HCT116 (cell line): Measurements from ENCODE around the gene PAQR3. TPM values are rescaled to one million over a fixed set of nuclear protein-coding genes. Genes with fewer than 3 reads are reported as not detected.

Experiments used
- ATAC-seq: fragments of 200-7000 bp; cut with Tn5 transposase; 2 replicates; pipeline ENCODE4 v1.9.1; 2020; ENCODE audit warnings: mild to moderate bottlenecking, moderate library complexity
- BruUV-seq: library from RNA; stranded (reverse); fragments of 400-500 nt; replicated peaks from 2 replicates; lab custom pipeline; 2021; lab: Mats Ljungman, UMichigan
- CTCF ChIA-PET: fragments of 300-600 bp; sonication (Branson Sonifier 250); formaldehyde crosslinking; loops from one replicate; lab custom pipeline; 2021; ENCODE audit warnings: antibody characterized with exemption; lab: Charles Lee
- POLR2A ChIA-PET: fragments of 300-600, 350-600 bp; sonication (Branson Sonifier 250); formaldehyde crosslinking; loops from one replicate; lab custom pipeline; 2021; ENCODE audit warnings: antibody characterized with exemption; lab: Charles Lee
- RAD21 ChIA-PET, 2 experiments: fragments of 300-600 bp; sonication (Branson Sonifier 250); formaldehyde crosslinking; loops; one replicate each; lab custom pipeline; 2023; ENCODE audit warnings: low total read pairs in 2 of 2; ENCODE audit not compliant: uncharacterized antibody in 2 of 2, unreplicated experiment in 2 of 2, low non-redundant PET in 1 of 2; lab: Charles Lee
- DNase-seq: peaks from one replicate; pipeline ENCODE4 v3.0.0-alpha.2; 2010; ENCODE audit warnings: low read depth, low spot score
- H2AFZ ChIP-seq: fragments of 200-600 bp; shearing (Covaris generic), sonication (generic); 2 replicates; pipeline ENCODE4 v1.6.1; 2017; ENCODE audit warnings: low read depth, mixed run types, mixed read lengths, antibody characterized with exemption, low read length; ENCODE audit not compliant: poor library complexity, severe bottlenecking
- H3K27ac ChIP-seq: 2 replicates; pipeline ENCODE4 v1.5.1; 2012; ENCODE audit warnings: low read depth, low read length
- H3K27me3 ChIP-seq: fragments of 200-600 bp; sonication (generic); 2 replicates; pipeline ENCODE4 v1.6.1; 2016; ENCODE audit warnings: mixed run types, low read length, mixed read lengths; ENCODE audit not compliant: insufficient read depth
- H3K36me3 ChIP-seq, 2 experiments: fragments of 200-500 bp in 1 of 2; fragments of 200-600 bp in 1 of 2; sonication (Bioruptor generic) in 1 of 2; sonication (generic) in 1 of 2; 2 replicates each; pipeline versions ENCODE4 v1.5.1 to v1.6.1; 2014 to 2016; ENCODE audit warnings: low read length in 2 of 2, inconsistent platforms in 1 of 2, mixed read lengths in 1 of 2, mixed run types in 1 of 2; ENCODE audit not compliant: insufficient read depth in 2 of 2, control insufficient read depth in 1 of 2
- H3K4me1 ChIP-seq, 2 experiments: fragments of 200-600 bp in 1 of 2; sonication (generic) in 1 of 2; 2 replicates each; pipeline versions ENCODE4 v1.5.1 to v1.6.1; 2012 to 2017; ENCODE audit warnings: low read length in 2 of 2, inconsistent platforms in 1 of 2, mild to moderate bottlenecking in 1 of 2, mixed read lengths in 1 of 2, mixed run types in 1 of 2, moderate library complexity in 1 of 2; ENCODE audit not compliant: insufficient read depth in 2 of 2, control insufficient read depth in 1 of 2
- H3K4me2 ChIP-seq: fragments of 200-600 bp; sonication (generic); 2 replicates; pipeline ENCODE4 v1.6.1; 2017; ENCODE audit warnings: mixed run types, low read length, mixed read lengths
- H3K4me3 ChIP-seq, 2 experiments: fragments of 200-600 bp in 1 of 2; sonication (generic) in 1 of 2; replicated peaks in 1 of 2; 2 replicates each; pipeline ENCODE4 v1.5.1; 2011 to 2016; ENCODE audit warnings: low read length in 2 of 2, control low read depth in 1 of 2, low read depth in 1 of 2, mild to moderate bottlenecking in 1 of 2, mixed read lengths in 1 of 2, mixed run types in 1 of 2
- H3K79me2 ChIP-seq: fragments of 200-600 bp; sonication (generic); 2 replicates; pipeline ENCODE4 v1.6.1; 2017; ENCODE audit warnings: mild to moderate bottlenecking, mixed run types, low read length, moderate library complexity, mixed read lengths; ENCODE audit not compliant: insufficient read depth
- H3K9ac ChIP-seq: fragments of 200-600 bp; sonication (generic); 2 replicates; pipeline ENCODE4 v1.6.1; 2016; ENCODE audit warnings: low read length, mixed read lengths
- H3K9me2 ChIP-seq: fragments of 200-600 bp; sonication (generic), shearing (Covaris generic); 2 replicates; pipeline ENCODE4 v1.6.1; 2017; ENCODE audit warnings: mixed run types, mild to moderate bottlenecking, moderate library complexity; ENCODE audit not compliant: insufficient read depth
- H3K9me3 ChIP-seq, 2 experiments: fragments of 200-500 bp in 1 of 2; fragments of 200-600 bp in 1 of 2; sonication (Bioruptor generic) in 1 of 2; sonication (generic) in 1 of 2; 2 replicates each; pipeline ENCODE4 v1.6.1; 2014 to 2017; ENCODE audit warnings: low read length in 2 of 2, mixed read lengths in 2 of 2, inconsistent platforms in 1 of 2, low read depth in 1 of 2, mild to moderate bottlenecking in 1 of 2, mixed run types in 1 of 2, moderate library complexity in 1 of 2; ENCODE audit not compliant: control insufficient read depth in 1 of 2, insufficient read depth in 1 of 2
- H4K20me1 ChIP-seq: fragments of 200-600 bp; sonication (generic), shearing (Covaris generic); 2 replicates; pipeline ENCODE4 v1.6.1; 2017; ENCODE audit warnings: mixed run types, mild to moderate bottlenecking, moderate library complexity; ENCODE audit not compliant: insufficient read depth
- CEBPB ChIP-seq: IDR thresholded peaks from 2 replicates; pipeline ENCODE4 v1.6.1; 2012; ENCODE audit warnings: low read depth
- EZH2 ChIP-seq: fragments of 200-600 bp; sonication (generic); IDR thresholded peaks from 2 replicates; pipeline ENCODE4 v1.6.1; 2017; ENCODE audit warnings: antibody characterized with exemption, mixed run types
- JUND ChIP-seq: IDR thresholded peaks from 2 replicates; pipeline ENCODE4 v1.6.1; 2012
- POLR2AphosphoS5 ChIP-seq: IDR thresholded peaks from 2 replicates; pipeline ENCODE4 v1.6.1; 2011; ENCODE audit warnings: mild to moderate bottlenecking, low read depth, low read length, moderate library complexity
- SIN3A ChIP-seq: IDR thresholded peaks from 2 replicates; pipeline ENCODE4 v1.6.1; 2012; ENCODE audit warnings: low read depth
- TCF7L2 ChIP-seq: IDR thresholded peaks from 2 replicates; pipeline ENCODE4 v1.7.0; 2011; ENCODE audit warnings: borderline replicate concordance, inconsistent platforms; ENCODE audit not compliant: insufficient read depth, insufficient read length; ENCODE audit errors: extremely low read depth
- YY1 ChIP-seq: IDR thresholded peaks from 2 replicates; pipeline ENCODE4 v1.6.1; 2011; ENCODE audit warnings: low read length, low read depth, moderate library complexity, mild to moderate bottlenecking; ENCODE audit not compliant: insufficient replicate concordance; ENCODE audit errors: extremely low read depth
- ZBTB33 ChIP-seq: IDR thresholded peaks from 2 replicates; pipeline ENCODE4 v1.6.1; 2011; ENCODE audit warnings: mild to moderate bottlenecking, low read length, moderate library complexity; ENCODE audit not compliant: insufficient replicate concordance; ENCODE audit errors: extremely low read depth
- ZFX ChIP-seq: fragments of 450-650 bp; IDR thresholded peaks from 2 replicates; pipeline ENCODE4 v1.6.1; 2017
- intact Hi-C: fragments of 100-400 bp; cut with micrococcal nuclease; formaldehyde crosslinking; loops from 2 replicates; pipeline ENCODE4 v1.10.0; 2022
- total RNA-seq: library from RNA; stranded (reverse); gene quantifications from one replicate; pipeline ENCODE4 v1.2.1, GENCODE V29; 2021; ENCODE audit not compliant: unreplicated experiment

PAQR3 gene
- total RNA-seq, 1 experiment from 2014 or later, result 32.3 TPM

GRCh38 chr4:78930016-78930629 lies 9.1 kb downstream of the PAQR3 start:
- RAD21 ChIA-PET, result no interaction called here
- H3K27ac ChIP-seq, result no peak overlapping the region
- intact Hi-C loops, result no loop called here
- no peak overlapping the region for H2AFZ ChIP-seq
- no peaks in the 10 kb centered on the region for H3K9me3 ChIP-seq
- H3K4me1 ChIP-seq, result no peaks in the 10 kb centered on the region
- peaks cover 10 to 24% of the 10 kb centered on the region in 2 experiments; a peak in 3 of 4 replicates for H3K36me3 ChIP-seq
- no peak for DNase-seq
- ATAC-seq, result no peak
- CTCF ChIA-PET, result no interaction called here
- POLR2A ChIA-PET, result no interaction called here
- 0 out of 2 replicates have a peak, but pooled peaks cover 3% of the 10 kb centered on the region for H3K79me2 ChIP-seq
- no peaks in the 10 kb centered on the region for H4K20me1 ChIP-seq
- H3K9me2 ChIP-seq, result no peaks in the 10 kb centered on the region
- BruUV-seq, result no TSS peak
- no peak overlapping the region for H3K4me2 ChIP-seq
- TF ChIP-seq ZBTB33 (no peak), ZFX (no peak), SIN3A (no peak), CEBPB (no peak), JUND (no peak), EZH2 (no peak), POLR2AphosphoS5 (no peak), YY1 (no peak), TCF7L2 (no peak)
- H3K4me3 ChIP-seq, result no peak overlapping the region
- H3K27me3 ChIP-seq, result no peaks in the 10 kb centered on the region
- no peak overlapping the region for H3K9ac ChIP-seq
